ENCODE data around the gene UQCC2.

Gene UQCC2

DNA sequence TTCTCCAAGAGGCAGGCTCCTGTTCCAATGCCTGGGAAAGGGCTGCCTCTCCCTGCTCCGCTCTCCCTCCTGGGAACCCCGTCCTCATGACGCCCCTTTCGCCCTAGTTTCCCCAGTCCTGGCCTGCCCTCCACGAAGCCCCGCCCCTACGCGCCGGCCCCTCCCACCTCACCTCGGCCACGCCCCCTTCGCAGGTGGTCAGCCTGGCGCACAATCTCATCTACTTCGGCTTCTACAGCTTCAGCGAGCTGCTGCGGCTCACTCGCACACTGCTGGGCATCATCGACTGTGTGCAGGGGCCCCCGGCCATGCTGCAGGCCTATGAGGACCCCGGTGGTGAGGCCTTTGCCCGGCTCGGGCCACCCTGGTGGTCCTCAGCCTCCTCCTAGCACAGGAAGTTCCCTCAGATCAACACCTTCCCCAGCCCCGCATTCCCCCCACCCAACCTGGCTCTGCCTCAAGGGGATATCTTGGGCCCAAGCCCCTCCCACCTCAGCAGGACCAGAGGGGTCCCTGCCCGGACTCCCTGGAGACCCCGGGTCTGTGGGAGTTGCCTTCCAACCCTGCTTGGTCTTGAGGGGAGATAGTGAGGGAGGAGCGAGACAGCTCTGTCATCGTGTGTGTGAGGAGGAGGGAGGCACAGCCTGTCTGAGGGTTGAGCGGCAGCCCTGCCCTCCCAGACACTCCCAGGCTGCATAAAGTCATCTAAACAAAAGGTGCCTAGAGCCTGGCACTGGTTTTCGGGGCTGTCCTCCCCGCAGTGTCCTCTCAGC lies 40.3 kb downstream of the UQCC2 start:
- DNase-seq, result no peak

DNA sequence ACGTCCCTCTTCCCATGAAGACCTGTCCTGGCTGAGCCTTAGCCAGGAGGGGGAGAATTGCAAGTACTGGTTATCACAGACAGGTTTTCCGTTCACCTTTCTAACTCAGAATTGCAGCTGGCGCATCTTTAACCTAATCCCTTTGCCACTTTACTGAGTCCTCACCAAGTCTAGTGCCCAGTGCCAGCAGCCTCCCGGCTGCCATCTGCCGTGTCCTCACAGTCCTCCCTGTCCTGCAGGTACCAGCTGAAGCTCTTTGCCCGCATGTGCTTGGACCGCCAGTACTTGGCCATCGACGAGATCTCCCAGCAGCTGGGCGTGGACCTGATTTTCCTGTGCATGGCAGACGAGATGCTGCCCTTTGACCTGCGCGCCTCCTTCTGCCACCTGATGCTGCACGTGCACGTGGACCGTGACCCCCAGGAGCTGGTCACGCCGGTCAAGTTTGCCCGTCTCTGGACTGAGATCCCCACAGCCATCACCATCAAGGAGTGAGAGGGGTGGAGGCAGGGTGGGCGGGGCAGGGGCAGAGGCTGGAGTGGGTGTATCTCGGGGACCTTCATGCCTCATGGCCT lies 41.3 kb downstream of the UQCC2 start:
- DNase-seq, result no peak

DNA sequence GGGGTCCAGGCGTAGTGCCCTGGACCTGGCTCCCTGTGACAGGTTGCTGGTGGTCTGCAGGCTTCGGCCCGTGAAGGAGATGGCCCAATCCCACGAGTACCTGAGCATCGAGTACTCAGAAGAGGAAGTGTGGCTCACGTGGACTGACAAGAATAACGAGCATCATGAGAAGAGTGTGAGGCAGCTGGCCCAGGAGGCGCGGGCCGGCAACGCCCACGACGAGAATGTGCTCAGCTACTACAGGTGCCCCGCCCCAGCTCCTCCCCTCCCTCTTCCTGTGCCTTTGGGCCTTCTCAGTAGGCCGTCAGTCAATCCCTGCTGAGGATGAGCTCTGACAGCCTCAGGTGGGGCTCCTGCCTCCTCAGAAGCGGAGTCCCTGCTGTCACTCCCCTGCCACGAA lies 42.6 kb downstream of the UQCC2 start:
- DNase-seq, result peak; percentile 20

DNA sequence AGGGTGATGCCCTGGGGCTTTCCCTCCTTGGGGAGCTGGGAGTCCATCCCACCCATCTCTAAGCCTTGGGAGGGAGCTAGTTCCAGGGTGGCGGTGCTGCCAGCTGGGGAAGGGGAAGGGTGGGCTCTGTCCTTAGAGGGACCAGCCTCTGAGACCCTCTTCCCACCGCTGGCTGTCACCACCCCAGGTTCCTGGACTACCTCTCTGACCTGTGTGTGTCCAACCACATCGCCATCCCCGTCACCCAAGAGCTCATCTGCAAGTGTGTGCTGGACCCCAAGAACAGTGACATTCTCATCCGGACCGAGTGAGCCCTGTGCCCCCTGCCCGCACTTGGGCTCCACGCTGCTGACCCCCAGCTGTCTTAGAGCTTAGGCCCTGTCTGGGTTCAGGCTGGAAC lies 43.2 kb downstream of the UQCC2 start:
- no peak for DNase-seq

DNA sequence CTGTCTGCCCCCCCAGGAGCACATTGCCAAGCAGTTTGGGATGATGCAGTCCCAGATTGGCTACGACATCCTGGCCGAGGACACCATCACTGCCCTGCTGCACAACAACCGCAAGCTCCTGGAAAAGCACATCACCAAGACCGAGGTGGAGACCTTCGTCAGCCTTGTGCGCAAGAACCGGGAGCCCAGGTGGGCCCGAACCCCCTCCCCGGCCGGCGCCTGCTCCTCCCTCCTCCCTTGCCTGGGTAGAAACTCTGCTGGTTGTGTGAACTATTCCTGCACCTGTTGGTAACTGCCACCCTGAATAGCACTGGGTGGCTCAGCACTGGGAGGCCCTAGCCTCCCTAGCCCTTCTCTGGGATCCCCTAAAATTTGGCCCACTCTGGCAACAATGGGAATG lies 43.7 kb downstream of the UQCC2 start:
- no peak for DNase-seq

DNA sequence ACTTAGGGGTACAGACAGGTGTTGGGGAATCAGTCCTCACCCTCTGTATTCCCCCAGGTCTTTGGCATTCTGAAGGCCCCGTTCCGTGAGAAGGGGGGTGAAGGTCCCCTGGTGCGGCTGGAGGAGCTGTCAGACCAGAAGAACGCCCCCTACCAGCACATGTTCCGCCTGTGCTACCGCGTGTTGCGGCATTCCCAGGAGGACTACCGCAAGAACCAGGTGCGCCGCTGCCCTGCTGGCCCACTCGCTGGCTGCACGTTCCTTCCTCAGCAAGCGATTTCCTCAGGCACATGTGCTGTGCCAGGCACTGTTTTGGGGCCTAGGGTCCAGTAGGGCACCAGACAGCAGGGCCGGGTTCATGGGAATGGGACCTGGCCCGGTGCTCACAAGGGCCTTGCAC lies 44.4 kb downstream of the UQCC2 start:
- DNase-seq, result no peak

DNA sequence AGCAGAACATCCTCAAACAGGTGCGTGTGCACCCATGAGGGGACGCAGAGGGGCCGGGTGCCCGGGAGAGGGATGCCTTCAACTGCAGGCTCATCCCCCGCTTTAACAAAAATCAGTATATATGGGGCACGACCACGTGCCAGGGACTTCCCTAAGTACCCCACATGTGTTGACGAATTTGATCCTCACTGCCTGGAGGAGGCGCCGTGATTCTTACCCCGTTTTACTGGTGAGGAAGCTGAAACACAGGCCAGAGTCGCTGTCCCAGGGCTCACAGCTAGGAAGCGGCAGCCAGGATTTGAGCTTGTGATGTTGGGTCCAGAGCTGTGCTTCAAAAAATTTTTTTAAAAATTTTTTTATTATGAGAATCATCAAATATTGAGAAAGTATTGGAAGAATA lies 45.5 kb downstream of the UQCC2 start:
- DNase-seq, result no peak

DNA sequence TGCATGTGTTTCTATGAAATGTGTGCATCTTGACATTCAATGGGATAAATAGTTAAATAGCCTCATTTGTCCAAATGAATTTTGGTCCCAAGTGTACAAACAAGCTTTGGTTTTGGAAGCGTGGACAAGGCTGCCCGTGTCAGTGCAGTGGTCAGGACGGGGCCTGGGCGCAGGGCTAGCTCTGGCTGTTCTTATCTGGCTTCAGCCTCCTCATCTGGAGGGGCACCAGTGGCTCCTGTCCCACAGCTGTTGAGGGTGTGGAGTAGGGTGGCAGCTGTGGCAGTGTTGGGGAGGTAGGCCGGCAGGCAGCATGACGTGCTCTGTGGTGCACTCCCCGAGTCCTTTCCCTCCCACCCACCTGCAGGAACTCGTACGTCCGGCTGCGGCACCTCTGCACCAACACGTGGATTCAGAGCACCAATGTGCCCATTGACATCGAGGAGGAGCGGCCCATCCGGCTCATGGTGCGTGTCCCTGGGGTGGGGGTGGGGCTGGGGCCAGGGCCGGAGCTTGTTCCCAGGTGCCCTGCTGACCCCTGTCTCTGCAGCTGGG lies 46.9 kb downstream of the UQCC2 start:
- DNase-seq, result no peak

DNA sequence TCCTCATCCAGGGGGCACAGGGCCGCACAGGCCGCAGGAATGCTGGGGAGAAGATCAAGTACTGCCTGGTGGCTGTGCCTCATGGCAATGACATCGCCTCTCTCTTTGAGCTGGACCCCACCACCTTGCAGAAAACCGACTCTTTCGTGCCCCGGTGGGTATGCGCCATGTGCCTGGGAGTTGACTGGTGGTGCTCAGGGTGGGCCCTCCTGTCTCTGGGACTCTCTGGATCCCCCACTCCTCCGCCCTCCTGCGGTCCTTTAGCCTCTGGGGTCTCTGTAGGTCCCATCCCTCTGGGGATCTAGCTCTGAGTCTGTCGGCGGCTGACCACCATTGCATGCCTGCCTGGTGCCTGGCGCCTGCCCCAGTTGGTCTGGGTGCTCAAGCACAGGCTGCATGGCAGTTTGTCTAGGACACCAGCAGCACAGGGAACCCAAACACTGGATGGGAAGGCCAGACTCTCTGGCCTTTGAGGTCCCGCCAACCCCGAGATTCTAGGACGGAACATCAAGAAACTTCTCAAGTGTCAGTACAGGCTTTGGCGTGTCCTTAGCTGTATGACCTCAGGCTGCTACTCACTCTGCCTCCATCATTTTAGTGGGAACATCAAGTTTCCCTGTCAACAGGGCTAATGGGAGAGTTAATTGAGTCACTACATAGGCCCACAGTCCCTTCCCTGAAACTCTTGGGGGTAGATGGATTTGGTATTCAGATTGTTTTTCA lies 47.6 kb downstream of the UQCC2 start:
- DNase-seq, result no peak

DNA sequence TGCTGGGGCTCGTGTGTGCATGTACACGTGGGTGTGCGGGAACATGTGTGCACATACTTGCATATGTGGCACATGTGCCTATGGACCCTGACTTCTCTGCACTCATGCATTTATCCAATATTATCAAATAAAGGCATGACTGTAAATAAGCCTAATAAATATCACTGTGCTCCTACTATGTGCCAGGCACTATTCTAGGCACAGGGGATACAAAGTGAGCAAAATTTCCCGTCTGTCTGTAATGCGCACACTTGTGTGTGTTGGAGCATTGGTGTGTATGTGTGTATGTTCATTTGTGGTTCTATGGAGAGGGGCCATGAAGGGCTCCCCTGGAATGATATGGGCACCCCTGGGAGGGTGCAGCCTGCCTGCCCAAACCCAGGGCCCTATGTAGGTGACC lies 48.5 kb downstream of the UQCC2 start:
- DNase-seq, result no peak

DNA sequence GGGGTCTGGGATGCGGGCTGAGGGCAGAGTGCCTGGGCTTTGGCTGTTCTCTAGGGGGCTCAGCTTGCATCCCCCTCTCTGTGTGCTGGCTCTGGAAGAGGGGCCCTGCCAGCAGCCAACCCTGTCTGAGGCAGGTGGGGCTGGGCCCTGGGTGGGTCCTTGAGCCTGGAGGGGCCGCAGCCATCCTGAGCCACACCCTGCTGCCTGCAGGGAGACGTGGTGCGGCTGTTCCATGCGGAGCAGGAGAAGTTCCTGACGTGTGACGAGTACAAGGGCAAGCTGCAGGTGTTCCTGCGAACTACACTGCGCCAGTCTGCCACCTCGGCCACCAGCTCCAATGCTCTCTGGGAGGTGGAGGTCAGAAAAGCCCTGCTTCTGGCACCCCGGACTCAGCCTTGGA lies 49.2 kb downstream of the UQCC2 start:
- DNase-seq, result no peak

DNA sequence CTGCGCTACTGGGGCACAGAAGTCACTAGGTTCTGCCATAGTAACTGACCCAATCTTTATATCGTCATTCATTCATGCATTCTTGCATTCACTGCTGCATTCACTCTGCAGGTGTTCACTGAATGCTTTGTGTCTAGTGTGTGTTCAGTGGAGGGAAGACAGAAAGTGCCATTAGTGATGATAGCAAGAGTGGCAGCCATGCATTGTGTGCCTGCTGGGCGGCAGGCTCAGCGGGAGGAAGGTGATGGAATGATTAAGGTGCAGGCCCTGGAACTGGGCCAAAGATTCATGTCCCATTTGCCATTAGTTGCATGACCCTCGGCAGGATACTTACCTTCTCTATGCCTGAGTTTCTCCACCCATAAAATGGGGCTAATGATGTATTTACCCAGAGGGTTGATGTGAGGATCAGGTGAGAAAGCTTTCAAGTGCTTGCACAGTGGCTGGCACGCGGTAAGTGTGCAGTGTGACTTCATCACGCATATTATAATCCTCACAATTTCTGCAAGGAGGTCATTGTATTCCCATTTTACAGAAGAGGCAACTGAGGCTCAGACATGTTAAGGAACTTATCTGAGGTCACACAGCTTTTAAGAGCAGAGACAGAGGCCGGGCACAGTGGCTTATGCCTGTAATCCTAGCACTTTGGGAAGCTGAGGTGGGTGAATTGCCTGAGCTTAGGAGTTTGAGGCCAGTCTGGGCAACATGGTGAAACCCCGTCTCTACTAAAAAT lies 50.2 kb downstream of the UQCC2 start:
- DNase-seq, result no peak

DNA sequence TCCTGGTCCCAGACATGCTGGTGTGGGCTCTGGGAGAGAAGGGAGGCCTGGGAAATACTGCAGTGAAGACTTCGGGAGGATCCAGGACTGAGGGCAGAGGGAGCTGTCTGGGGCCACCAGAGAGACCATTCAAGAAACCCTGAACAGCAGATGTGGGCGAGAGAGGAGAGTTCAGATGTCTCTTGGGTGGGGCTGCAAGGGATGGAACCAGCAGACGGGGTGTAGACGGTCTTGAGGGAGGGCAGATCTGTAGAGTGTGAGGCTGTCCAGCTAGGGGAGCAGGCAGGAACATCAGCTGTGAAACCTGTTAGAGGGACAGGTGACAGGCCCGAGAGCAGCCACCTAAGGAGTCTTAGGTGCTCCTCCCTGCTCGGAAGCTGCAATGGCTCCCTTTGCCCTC lies 51.5 kb downstream of the UQCC2 start:
- no peak for DNase-seq

DNA sequence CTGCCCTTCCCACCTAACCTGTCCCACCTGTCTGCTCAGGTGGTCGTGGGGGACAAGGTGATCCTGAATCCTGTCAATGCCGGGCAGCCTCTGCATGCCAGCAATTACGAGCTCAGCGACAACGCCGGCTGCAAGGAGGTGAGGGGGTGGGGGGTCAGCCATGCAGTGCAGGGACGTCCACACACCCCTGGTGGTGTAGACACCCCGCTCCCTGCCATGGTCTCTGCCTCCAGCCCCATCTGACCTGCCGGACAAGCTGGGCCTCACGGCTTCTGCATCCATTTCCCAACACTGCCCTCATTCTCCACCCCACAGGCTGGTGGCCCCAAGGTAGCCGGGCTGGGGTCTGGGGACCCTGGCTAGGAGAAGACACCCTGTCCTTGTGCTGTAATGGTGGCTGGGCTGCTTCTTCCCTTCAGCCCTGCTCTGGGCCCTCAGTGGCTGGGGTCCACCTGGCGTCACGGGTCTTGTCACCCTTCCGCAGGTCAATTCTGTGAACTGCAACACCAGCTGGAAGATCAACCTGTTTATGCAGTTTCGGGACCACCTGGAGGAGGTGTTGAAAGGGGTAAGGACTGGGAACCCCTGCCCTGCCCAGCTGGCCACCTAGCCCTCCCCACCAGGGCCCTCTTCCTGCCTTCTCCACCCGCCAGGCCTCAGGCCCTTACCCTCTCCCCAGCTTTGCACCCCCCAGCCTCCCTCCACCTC lies 52.4 kb downstream of the UQCC2 start:
- DNase-seq, result no peak

DNA sequence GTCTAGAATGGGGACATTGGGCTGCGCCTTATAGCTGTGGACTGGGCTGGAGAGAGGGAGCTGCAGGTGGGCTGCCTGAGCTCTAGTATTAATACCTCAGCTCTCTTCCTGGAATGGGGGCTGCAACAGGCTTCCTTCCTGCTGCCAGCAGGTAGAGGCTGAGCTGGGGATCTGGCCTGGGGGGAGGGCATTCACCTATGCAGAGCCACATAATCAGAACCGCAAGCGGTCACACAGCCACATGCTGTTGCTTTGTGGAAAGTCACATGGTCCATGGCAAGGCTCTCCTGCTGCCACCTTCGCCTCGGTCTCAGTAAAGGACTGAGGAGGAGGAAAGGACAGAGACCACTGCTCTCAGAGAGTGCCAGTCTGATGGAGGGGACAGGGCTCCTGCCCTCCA lies 54.7 kb downstream of the UQCC2 start:
- no peak for DNase-seq

DNA sequence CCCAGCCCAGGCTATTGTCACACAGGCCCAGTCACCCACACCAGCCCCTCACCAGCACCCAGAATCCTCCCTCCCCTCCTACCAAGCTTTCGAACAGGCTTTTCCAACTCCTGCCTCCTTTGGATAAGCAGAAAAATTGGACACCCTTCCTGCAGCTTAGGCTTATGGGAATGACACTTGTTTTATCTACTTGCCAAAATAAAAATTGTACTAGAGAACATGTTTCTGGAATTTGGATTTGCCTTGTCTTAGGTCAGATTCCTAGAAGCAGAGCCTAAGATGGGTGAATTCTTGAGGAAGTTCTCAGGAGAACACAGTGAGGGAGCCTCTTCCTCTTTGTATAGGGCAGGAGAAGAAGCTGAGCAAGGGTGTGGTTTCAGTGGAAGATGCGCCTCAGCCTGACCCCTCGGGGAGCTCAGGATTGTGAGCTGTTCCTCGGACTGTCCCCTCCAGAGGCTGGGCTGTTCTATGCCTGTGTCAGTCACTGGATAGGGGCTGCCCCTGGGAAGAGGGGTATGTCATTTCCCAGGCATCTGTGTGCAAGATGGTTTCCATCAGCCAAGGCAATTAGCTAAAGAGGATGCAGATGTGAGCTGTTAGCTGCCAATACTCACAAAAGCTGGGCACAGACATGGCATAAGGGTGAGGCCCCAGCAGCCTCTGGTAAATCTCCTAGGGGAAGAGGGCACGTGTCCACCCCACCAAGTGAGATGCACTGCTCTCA lies 56.5 kb downstream of the UQCC2 start:
- DNase-seq, result no peak

DNA sequence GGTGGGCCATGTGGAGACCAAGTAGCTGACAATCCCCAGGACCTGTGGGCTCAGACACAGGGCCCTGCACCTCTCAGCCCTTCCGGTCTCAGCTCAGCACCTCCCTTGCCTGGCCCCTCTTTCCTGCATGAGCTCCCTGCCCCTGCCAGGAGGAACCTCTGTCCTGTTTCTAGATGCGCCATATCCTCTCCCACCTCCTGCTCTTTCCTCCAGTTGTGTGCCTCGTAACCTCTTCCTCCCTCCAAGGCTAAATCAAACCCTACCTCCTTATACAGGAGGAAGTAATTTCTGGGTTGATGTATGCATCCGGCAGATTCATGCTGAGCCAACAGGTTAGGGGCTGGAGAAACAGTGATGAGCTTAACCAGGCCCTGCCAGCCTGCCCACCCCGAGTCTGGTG lies 59.5 kb downstream of the UQCC2 start:
- no peak for DNase-seq

DNA sequence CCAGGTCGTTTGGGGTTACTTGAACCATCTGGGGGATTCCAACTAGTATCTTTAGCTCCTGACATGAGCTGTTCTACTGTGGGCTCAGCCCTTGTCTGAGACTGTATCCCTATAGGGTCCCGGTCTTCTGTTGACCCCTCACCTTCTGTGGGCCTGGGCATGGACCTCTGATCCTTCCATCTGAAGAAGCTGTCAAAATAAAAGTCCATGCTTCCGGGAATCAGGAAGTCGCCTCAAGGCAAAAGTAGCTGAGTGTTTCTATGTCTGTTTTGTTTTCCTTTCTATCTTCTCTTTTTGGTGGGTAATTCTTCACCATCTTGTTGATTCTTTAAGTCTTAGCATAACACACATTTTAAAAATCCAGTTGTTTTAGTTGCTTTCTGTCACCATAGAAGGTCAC lies 60.1 kb downstream of the UQCC2 start:
- no peak for DNase-seq

Data from hematopoietic multipotent progenitor cell treated with erythropoietin and hydrocortisone succinate and interleukin-3 and kit ligand, for 8 days (in vitro differentiated cells).